DOHH2 (cell line): ENCODE results near the gene PPP1R14C.

ENCODE experiments used
- H3F3A ChIP-seq: fragments of 200-600 bp; sonication (generic), shearing (Covaris generic); 2 replicates; pipeline ENCODE4 v1.6.0; 2016; ENCODE audit warnings: antibody characterized with exemption, mild to moderate bottlenecking; ENCODE audit not compliant: control insufficient read depth, insufficient read depth
- H3K27ac ChIP-seq: fragments of 200-600 bp; sonication (generic); 2 replicates; pipeline ENCODE4 v1.5.1; 2014; ENCODE audit warnings: low read depth, mild to moderate bottlenecking, low read length, moderate library complexity
- H3K27me3 ChIP-seq: fragments of 200-600 bp; sonication (generic); 2 replicates; pipeline ENCODE4 v1.6.1; 2014; ENCODE audit warnings: mild to moderate bottlenecking, low read length, mixed read lengths; ENCODE audit not compliant: control insufficient read depth
- H3K36me3 ChIP-seq: fragments of 200-600 bp; sonication (generic); 2 replicates; pipeline ENCODE4 v1.6.1; 2014; ENCODE audit warnings: mild to moderate bottlenecking, low read length, moderate library complexity, mixed read lengths; ENCODE audit not compliant: control insufficient read depth
- H3K4me1 ChIP-seq: fragments of 200-600 bp; sonication (generic); 2 replicates; pipeline ENCODE4 v1.6.1; 2014; ENCODE audit warnings: mild to moderate bottlenecking, low read length, mixed read lengths; ENCODE audit not compliant: control insufficient read depth
- H3K4me2 ChIP-seq: fragments of 200-600 bp; sonication (generic); 2 replicates; pipeline ENCODE4 v1.6.0; 2014; ENCODE audit warnings: mild to moderate bottlenecking, low read length, moderate library complexity
- H3K4me3 ChIP-seq: fragments of 200-600 bp; sonication (generic); 2 replicates; pipeline ENCODE4 v1.5.1; 2014; ENCODE audit warnings: mild to moderate bottlenecking, low read length, mixed read lengths
- H3K79me2 ChIP-seq: fragments of 200-600 bp; sonication (generic); 2 replicates; pipeline ENCODE4 v1.6.1; 2014; ENCODE audit warnings: mild to moderate bottlenecking, low read length, mixed read lengths; ENCODE audit not compliant: control insufficient read depth
- H3K9me2 ChIP-seq: fragments of 200-600 bp; sonication (generic); replicated peaks from 2 replicates; pipeline ENCODE4 v1.6.1; 2014; ENCODE audit warnings: mild to moderate bottlenecking, low read length, mixed read lengths; ENCODE audit not compliant: control insufficient read depth
- H3K9me3 ChIP-seq: fragments of 200-600 bp; sonication (generic); 2 replicates; pipeline ENCODE4 v1.6.1; 2014; ENCODE audit warnings: antibody characterized with exemption, low read length, mixed read lengths; ENCODE audit not compliant: control insufficient read depth, insufficient read depth
- H4K20me1 ChIP-seq: fragments of 200-600 bp; sonication (generic); 2 replicates; pipeline ENCODE4 v1.6.0; 2014; ENCODE audit warnings: low read depth, mild to moderate bottlenecking, antibody characterized with exemption, low read length, moderate library complexity; ENCODE audit not compliant: control insufficient read depth, insufficient read depth
- EZH2phosphoT487 ChIP-seq: fragments of 200-600 bp; sonication (generic); IDR thresholded peaks from 2 replicates; pipeline ENCODE4 v1.6.1; 2017; ENCODE audit warnings: borderline replicate concordance, mild to moderate bottlenecking, antibody characterized with exemption, low read length, moderate library complexity, mixed read lengths
- TF ChIP-seq, protein P1 (sequence below): fragments of 200-600 bp; sonication (generic); IDR thresholded peaks from one replicate; pipeline ENCODE4 v1.5.1; 2014; ENCODE audit warnings: antibody characterized with exemption, mild to moderate bottlenecking, low read depth, low read length; ENCODE audit not compliant: poor library complexity, severe bottlenecking

PPP1R14C gene

DNA sequence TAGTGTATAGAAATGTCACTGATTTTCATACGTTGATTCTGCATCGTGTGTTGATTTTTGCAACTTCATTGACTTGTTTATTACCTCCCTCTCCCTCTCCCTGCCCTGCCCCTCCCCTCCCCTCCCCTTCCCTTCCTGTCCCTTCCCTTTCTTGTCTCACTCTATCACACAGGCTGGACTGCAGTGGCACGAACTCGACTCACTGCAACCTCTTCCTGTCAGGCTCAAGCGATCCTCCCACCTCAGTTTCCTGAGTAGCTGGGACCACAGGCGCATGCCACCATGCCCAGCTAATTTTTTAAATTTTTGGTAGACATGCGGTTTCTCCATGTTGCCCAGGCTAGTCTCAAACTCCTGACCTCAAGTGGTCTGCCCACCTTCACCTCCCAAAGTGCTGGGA is 19.2 kb upstream of the PPP1R14C start:
- H3K27ac ChIP-seq: no peak overlapping the region
- H3K9me3 ChIP-seq: no peaks in the 10 kb centered on the region
- no peaks in the 10 kb centered on the region for H3K27me3 ChIP-seq
- no peak overlapping the region for H3K4me3 ChIP-seq
- H4K20me1 ChIP-seq: no peaks in the 10 kb centered on the region
- TF ChIP-seq EZH2phosphoT487: no peak
- TF ChIP-seq, protein P1, sequence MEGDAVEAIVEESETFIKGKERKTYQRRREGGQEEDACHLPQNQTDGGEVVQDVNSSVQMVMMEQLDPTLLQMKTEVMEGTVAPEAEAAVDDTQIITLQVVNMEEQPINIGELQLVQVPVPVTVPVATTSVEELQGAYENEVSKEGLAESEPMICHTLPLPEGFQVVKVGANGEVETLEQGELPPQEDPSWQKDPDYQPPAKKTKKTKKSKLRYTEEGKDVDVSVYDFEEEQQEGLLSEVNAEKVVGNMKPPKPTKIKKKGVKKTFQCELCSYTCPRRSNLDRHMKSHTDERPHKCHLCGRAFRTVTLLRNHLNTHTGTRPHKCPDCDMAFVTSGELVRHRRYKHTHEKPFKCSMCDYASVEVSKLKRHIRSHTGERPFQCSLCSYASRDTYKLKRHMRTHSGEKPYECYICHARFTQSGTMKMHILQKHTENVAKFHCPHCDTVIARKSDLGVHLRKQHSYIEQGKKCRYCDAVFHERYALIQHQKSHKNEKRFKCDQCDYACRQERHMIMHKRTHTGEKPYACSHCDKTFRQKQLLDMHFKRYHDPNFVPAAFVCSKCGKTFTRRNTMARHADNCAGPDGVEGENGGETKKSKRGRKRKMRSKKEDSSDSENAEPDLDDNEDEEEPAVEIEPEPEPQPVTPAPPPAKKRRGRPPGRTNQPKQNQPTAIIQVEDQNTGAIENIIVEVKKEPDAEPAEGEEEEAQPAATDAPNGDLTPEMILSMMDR: no peak
- H3K4me1 ChIP-seq: peaks cover 49% of the 10 kb centered on the region
- H3F3A ChIP-seq: 0 out of 2 replicates have a peak, but pooled peaks cover 2% of the 10 kb centered on the region
- H3K36me3 ChIP-seq: no peaks in the 10 kb centered on the region
- no peak overlapping the region for H3K4me2 ChIP-seq
- H3K9me2 ChIP-seq: no peaks in the 10 kb centered on the region
- no peaks in the 10 kb centered on the region for H3K79me2 ChIP-seq

DNA sequence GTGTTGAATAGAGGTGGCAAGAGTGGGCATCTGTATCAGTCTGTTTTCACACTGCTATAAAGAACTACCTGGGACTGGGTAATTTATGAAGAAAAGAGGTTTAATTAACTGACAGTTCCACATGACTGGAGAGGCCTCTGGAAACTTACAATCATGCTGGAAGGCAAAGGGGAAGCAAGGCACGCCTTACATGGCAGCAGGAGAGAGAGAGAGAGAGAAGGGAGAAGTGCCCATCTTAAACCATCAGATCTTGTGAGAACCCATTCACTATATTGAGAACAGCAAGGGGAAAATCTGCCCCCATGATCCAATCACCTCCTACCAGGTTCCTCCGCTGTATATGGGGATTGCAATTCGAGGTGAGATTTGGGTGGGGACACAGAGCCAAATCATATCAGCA is 18.6 kb upstream of the PPP1R14C start:
- TF ChIP-seq, protein P1: no peak
- TF ChIP-seq EZH2phosphoT487: no peak
- H3K4me2 ChIP-seq: no peak overlapping the region

DNA sequence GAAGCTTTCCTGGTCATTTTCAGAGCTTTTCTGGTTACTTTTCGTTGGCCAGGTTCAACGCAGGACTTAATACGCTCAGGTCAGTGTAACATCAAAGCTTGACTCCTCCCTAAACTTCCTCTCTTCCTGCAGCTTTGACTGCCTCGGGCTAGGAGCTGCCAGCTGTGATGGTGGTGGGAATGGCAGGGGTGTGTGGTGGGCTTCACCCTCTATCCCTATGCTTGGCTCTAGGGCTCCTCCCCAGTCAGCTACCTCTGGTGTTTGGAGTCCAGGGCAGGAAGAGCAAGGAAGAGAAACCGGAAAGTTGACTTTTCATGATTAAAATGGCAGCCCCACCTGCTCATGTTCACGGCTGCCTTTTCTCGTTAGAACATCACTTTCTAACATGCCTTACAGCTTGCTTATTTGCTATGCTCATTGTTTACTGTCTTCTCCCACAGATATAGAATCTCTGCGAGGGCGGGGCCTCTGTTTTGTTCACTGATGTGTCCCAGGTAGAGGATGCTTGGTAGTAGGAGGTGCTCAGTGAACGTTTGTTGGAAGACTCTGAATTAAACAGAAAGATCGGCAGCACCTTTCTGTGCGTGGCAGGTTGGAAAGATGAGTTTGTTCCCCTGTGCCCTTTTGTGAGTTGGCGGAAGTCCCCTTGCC is 16.1 kb upstream of the PPP1R14C start:
- H3K27me3 ChIP-seq: no peaks in the 10 kb centered on the region
- TF ChIP-seq, protein P1: no peak
- TF ChIP-seq EZH2phosphoT487: no peak
- H3K79me2 ChIP-seq: no peaks in the 10 kb centered on the region
- H3K9me3 ChIP-seq: no peaks in the 10 kb centered on the region
- H3K27ac ChIP-seq: no peak overlapping the region
- H3K4me1 ChIP-seq: peaks cover 20% of the 10 kb centered on the region
- no peak overlapping the region for H3K4me2 ChIP-seq
- no peaks in the 10 kb centered on the region for H4K20me1 ChIP-seq
- no peak overlapping the region for H3K4me3 ChIP-seq
- H3K36me3 ChIP-seq: no peaks in the 10 kb centered on the region
- H3K9me2 ChIP-seq: no peaks in the 10 kb centered on the region
- no peaks in the 10 kb centered on the region for H3F3A ChIP-seq

More for the DNA sequence above, 18.6 kb upstream of the PPP1R14C start:
- H4K20me1 ChIP-seq: no peaks in the 10 kb centered on the region
- no peaks in the 10 kb centered on the region for H3K9me2 ChIP-seq
- no peak overlapping the region for H3K4me3 ChIP-seq
- H3K27ac ChIP-seq: no peak overlapping the region
- no peaks in the 10 kb centered on the region for H3K79me2 ChIP-seq
- no peaks in the 10 kb centered on the region for H3K36me3 ChIP-seq
- peaks cover 44% of the 10 kb centered on the region for H3K4me1 ChIP-seq
- no peaks in the 10 kb centered on the region for H3K27me3 ChIP-seq
- 0 out of 2 replicates have a peak, but pooled peaks cover 2% of the 10 kb centered on the region for H3F3A ChIP-seq
- no peaks in the 10 kb centered on the region for H3K9me3 ChIP-seq
